GM19372 (cell line): Measurements from ENCODE around the gene BBS1.
"Not testable (repeated sequence)": the region's sequence is repeated elsewhere in the genome, so short reads cannot be mapped to it uniquely, and the experiment has no call there.

Experiments
- ATAC-seq: cut with Tn5 transposase; IDR thresholded peaks from one replicate; pipeline ENCODE4 v1.9.1; 2021; ENCODE audit warnings: mild to moderate bottlenecking, low read depth, moderate library complexity; ENCODE audit not compliant: unreplicated experiment

BBS1 gene

GRCh38 chr11:66568124-66568916 lies 57.9 kb downstream of the BBS1 start, which contains the start of gene CTSF:
TSS of gene CTSF (minus strand) at chr11:66568606. CDS start at chr11:66568486, 120 bp downstream.
- ATAC-seq, result no peak

- no peak for ATAC-seq
Observed at GRCh38 chr11:66569076-66569475, 58.6 kb downstream of the BBS1 start.

- ATAC-seq, result no peak
Observed at GRCh38 chr11:66570079-66570849, 59.8 kb downstream of the BBS1 start.

GRCh38 chr11:66570850-66571180 lies 60.4 kb downstream of the BBS1 start:
- no peak for ATAC-seq

DNA sequence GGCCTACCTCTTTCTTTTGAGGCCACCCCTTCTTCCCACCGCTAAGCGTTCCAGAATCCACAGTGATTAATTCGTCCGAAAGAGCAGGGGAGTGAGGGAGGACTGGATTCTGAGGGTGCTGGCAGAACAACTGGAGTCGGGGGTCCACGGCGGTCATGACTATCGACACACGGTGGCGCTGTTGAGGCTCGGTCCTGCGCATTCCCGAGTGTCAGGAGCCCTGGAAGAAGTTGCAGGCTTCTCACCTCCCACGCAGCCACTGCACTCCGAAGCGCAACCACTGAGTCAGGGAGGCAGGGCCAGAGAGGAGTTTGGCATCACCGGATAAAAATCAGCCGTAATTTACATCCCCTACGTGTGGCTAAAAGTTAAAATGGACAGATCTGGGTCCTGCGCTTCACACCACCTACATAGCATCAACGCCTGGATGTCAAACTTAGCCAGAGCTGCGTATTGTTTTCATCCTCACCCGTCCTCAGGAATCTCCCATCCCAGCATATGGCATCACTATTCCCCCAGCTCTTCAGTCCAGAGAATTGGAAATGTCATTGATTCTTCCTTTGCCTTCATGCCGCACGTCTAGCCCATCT lies 68.7 kb downstream of the BBS1 start:
- ATAC-seq, result no peak

GRCh38 chr11:66580803-66581202 lies 70.4 kb downstream of the BBS1 start:
- ATAC-seq, result no peak

GRCh38 chr11:66581261-66581660 lies 70.8 kb downstream of the BBS1 start:
- no peak for ATAC-seq

GRCh38 chr11:66582565-66583147 lies 72.2 kb downstream of the BBS1 start:
- not testable (repeated sequence) for ATAC-seq
